Cerebellar nuclear complex (tissue), 1 donor: Measurements from ENCODE around the gene NDNF.

ENCODE experiments used
- DNase-seq, 2 experiments: peaks; one replicate each; lab custom pipeline; 2025; lab: John Stamatoyannopoulos, UW

The NDNF gene

DNA sequence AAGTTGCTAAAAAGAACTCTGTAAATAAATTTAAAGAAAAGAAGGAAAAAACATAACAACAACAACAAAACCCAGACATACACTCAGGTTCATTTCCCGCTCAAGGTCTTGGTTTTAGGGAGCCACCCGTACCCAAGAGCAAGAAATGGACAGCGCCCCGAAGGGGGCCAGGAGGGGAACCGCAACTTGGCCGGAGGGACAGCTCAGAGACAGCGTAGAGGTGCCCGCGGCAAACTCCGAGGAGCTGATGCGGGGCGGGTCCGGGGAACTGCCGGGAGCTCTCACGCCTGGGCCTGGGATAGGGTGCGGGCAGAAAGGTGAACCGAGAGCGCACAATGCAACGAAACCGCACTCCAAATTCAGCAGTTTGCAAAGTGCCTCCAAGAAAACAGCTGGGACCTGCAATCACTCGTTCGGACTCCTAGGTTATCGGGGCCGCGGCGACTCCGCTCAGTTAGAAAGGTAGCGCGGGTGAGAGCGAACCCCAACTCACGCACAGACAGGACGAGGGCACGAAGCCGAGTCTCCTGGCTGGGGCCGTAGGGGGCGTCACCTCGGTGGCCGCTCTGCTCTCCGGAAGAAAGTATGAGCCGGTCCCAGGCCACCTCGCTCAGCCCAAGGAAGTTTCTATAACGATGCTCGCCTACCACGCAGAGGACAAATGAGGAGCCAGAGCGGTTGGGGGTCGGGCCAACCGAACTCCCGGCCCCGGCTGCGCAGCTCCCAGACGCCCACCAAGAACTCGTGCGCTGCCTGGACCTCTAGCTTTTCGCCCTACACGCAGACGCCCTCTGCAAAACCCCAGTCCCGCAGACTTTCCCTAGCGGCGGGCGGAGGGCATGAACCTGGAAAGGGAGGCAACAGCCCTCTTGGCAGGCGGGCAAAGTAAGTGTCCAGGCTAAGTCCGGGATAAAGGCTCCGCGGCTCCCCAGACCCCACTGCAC, 1.4 kb downstream of the NDNF start:
- DNase-seq: no peak

DNA sequence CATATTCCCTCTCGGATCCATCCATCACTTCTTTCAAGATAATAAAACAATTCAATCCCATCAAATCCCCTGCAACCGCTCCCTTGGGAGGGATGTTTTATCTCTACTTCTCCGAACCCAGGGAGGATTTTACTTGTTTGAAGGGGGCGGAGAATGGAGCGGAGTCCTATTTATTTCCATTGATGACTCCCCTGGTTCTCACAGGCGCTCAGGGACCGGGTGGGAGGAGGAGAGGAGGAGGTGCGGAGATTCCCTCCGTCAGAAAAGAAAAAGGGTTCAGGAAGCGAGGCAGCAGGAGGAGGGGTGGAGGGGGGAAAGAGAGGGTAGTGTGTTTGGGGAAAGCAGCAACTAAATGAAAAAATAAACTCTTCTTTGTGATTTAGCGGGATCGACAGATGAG, 2.1 kb downstream of the NDNF start:
- DNase-seq: no peak

DNA sequence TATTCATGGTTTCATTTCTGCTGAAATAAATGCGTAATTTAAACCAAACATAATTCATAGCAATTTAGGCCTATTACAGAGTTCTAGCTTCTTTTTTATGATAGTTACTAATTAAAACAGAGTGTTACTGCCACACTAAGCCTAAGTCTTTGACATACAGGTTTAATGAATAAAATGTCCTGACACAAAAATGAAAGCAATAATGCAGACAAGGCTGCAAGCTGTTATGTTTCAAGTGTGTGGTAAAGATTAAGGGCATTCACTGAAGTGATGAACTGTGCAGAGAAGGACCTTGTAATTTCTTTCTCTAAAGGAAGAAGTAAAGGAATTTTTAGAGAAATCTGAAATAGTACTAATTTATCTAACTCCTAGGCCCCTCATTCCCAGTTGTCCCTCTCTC, 2.9 kb downstream of the NDNF start:
- no peak for DNase-seq

DNA sequence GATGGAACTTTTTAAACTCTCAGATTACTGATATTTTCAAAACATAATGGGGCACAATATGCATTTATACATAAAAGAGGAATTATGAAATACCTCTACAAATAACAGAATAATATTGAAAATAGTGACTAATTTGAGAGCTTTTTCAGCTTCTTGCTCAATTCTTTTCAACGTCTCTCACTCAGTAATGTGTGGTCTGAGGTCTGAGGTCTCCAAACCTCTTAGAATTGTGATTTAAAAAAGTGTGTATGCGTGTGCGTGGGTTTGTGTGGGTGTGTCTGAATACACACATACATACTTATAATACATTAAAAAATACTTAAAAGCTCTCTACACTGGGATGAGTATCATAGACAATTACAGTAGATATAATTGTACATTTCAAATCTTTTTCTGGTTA, 7.9 kb downstream of the NDNF start:
- DNase-seq: no peak

DNA sequence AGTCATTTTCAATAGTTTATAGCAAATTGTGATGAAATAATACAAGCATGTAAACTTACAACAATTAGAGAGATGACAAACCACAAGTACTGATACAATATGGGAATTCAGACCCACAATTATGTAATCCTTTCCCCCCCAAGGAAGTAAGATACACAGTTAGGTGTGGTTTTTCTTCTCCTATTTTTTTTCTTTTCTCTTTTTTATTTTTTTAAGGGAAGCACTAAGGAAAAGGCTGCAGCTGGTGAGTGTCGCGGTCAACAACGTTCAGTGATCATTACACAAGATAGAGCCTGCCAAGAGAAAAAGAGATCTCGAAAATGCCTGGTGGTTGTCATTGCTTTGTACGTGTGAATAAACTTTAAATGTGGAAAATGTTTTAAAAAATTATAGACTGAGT, 9.8 kb downstream of the NDNF start:
- DNase-seq: no peak

DNA sequence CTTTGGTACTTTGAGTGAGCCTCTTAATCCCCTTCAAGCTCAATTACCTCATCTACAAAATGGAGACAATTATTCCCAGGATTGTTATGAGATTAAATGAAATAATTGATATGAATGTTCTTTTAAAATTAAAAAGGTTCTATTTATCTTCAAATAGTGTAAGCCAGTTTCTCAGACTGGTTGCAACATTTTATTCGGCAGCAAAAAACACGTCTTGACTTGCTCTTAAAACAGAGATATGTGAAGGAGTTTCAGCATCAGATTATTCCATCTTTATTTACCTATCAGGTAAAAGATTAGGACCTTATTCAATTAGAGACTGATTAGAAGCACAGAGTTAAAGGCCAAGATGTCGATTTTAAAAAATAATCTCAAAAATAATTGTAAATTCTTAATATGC, 10.5 kb downstream of the NDNF start:
- DNase-seq: no peak

DNA sequence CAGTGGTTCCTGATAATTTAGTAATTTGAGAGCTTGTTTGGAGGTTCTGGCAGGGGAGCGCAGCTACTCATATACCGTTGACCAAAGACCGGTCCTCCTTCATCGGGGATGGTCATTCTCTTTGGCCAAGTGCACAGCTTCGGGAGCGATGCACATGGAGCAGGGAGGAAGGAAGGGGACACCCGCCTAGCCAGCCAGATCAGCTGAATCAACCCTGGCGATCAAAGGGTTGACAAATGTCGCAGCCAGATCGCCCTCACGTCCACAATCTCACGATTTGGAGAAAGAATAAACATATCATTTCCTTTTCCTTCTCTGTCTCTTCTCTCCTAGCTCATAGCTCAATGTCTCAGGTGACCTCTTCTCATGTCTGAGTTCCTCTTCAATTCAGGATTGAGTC, 11.1 kb downstream of the NDNF start:
- DNase-seq: no peak

DNA sequence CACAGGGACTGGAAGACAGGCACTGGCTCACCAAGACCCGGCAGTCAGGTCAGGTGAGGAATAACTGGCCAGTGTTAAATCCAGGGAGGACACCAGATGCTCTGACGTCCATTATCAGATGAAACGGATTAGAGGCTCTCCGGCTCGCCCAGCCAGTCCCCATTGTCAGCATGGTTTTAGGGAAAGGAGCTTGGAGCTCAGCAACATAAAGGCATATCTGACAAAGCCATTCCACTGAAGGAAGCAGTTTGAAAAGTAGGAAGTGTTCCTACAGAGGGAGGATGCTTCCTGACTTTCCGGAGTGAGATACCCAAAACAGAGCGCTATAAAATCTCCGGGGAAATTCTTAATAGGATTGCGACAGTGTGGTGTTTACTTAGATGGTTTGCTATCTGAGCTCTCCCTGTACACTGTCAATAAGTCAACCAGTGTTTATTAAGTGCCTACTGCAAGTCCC, 14.8 kb downstream of the NDNF start:
- no peak for DNase-seq

DNA sequence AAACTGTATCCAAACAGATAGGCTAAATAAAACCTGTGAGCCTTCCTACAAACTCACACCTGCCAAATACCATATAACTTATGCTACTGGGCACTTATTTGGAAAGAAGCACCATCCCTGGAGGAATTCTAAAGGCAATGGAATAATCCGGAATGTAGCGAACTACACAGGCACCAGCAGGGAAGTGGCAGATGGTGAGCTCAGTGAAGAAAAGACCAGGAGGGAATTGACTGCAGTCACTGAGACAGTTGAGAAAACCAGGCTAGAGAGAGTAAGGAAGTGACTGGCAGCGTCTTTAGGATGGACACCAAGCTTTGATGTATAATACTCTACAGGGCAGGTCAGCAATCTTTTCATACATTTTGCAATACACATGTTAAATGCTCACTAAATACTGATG, 16.3 kb downstream of the NDNF start:
- DNase-seq: no peak

DNA sequence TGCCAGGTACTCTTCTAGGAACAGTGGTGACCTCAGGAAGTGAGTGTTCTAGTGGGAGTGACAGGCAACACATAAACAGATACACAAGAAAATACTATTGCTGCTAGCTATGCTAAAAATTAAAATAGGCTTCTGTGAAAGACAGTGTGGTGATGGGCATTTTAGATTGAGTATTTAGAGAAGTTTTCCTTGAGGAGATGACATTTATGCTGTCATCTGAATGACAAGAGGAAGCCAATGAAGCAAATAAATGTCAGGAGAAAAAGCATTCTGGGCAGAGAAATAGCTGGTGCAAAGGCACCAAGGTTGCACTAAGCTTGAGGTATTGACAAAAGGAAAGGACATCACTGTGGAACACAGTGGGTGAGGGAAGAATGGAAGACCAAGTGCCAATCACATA, 18.0 kb downstream of the NDNF start:
- DNase-seq: no peak

DNA sequence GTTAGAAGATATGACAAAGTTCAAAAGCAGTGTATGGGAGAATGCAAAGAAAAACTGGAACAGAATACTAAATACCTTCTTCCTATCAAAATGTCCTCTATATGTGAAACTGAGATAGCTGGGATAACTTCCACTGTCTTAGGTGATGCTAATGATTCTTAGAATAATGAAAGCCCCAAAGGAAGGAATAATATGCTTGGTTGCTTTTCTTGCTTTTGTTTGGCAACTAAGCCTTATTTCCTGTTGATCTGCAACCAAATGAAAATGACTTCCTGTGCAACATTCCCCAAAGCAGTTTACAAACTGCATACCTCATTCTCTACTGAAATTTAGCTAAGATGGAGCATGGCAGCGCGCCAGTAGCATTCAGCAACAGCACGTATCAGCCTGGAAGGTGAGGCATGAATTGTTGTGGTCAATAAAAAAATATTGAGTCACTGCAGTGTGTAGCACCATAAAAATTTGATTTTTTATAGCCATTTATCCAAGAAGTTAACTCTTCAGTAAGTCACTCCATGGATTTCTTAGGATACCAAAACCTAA, 18.7 kb downstream of the NDNF start:
- no peak for DNase-seq

DNA sequence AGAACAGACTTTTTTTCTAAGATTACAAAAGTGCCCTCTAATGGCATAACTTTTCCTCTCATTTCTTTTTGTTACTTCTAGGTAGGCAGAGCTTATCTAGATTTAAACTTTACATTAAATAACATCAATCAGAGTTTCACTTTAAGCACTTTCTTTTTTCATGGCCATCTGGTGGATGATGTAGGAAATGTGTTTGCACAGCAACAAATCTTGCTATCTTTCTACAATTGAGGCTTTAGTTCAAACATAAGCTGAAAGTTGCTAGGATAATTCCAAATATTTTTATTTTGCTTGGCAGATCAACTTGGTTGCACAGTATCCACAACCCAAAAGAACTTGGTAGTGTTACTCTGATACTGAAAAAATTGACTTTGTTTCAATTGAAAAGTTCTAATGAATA, 22.0 kb downstream of the NDNF start:
- no peak for DNase-seq

DNA sequence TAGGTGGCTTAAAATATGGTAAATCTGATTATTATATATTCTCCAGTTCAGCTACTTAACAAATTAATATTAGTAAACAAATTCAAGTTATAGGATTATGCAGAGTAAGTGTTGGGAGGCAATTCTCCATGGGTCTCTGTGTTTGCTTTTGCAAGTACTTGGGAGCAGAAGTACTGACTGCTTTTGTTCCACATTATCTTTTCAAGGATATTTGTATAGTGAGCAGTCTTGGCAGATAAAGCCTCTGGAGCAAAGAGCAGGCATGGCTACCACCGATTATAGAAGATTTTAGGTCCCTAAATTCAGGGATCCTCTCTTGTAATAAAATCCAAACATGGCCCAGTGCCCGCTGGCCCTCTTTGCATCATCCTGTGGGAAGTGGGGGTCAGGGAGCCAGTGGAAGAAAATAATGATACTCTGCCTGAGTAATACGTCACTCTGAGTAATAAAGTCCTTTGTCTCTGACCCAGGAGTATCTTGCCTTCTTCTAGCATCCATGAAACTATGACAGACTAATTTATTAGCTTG, 23.2 kb downstream of the NDNF start:
- no peak for DNase-seq

DNA sequence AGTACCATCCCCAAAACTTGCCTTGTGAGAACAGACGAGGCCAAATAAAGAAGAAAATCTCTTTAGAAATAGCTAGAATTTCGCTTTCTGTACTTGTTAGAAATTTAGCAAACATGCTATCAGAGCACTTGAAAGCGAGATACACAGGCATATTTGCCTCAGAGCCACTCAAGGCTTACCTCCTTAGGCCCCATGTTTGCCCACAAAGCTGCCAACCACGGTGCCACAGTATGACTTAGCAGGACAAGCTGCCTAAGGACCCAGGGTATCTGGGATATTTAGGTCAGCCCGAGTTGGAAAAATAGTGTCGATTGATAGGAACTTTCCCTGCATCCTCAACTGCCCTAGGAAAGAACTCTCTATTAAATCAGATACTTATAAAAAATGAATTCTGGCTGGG, 24.2 kb downstream of the NDNF start:
- no peak for DNase-seq

DNA sequence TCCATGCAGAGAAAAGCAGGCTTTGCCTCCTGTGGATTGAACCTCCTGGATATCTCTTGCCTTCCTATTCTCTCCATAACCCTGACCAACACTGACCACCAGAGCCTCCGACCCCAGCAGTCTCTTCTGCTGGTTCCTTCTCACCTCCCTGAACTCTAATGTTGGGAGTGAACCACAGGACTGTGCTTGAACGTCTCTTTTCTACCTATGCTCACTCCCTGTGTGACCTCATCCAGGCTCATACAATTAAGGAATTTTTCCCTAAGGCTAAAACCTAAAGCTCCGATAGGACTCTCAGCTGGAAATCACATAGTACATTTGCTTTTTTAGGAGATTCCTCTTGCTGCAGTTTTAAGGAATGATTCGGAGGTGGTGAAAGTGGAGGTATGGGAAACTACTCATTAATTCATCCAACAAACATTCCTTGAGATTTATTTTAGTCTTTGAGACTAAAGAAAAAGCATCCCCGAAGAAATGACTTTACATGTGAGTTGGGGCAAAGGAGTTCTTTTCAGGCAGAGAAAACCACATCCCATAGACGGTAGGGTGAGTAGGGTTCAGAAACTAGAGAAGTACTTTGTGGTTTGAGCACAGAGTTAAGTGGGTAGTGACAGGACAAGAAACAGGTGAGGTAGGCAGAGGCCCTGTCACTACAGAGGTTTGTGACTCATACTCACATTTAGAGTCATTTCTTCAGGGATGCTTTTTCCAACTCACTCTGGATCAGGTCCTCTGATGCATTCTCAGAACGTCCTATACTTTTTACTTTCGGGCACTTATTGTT, 30.8 kb downstream of the NDNF start:
- no peak for DNase-seq

DNA sequence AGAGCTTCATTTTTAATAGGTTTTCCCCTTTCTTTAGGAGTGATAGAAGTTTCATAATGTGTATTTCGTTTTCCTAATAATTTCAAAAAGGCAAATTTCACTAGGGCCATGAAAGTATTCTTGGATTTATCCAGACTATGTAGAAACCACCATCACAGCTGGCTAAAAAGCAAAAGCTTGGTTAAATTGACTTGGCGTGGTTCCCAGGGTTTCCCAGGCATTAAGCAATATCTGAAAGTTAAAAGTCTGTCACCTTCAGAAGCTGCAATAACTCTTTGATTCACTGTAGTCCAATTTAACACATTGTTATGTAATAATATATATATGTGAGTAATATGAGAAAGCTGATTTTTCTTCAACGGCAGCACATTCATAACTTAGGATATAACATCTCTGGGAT, 38.3 kb downstream of the NDNF start:
- no peak for DNase-seq

DNA sequence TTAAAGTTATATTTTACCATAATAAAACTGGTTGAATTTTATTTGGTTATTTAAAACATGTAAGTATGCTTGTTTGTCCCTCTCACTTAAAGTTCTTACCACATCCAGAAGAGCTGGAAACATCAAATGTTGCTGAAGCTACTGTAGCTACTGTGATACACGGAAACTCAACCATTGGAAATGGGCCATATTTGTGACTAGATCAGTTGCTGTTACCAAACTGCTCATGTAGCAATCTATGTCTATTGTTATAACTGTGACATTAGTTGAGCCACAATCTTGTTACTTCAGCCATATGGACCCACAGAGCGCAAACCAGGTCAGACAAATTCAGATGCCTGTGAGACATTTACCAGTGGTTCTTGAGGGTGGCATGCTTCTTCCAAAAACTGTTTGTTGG, 41.6 kb downstream of the NDNF start:
- DNase-seq: no peak

DNA sequence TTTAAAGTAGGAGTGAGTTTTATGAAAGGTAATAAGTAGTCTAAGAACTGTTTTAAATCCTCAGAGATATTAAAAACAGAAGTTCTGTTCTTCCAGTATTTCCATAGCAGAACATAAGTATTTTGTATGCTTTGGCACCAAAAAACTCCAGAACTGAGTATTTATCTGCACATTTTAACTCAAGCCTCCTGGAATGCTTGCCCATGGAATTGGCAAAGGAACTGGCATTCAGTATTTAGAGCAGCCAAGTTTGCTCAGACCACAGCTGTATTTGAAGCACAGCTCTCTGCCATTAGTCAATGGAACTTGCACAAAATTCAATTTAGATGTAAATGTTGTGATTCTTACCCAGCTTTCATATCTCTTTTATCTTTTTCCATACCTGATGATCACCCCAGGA, 42.2 kb downstream of the NDNF start:
- DNase-seq: no peak

DNA sequence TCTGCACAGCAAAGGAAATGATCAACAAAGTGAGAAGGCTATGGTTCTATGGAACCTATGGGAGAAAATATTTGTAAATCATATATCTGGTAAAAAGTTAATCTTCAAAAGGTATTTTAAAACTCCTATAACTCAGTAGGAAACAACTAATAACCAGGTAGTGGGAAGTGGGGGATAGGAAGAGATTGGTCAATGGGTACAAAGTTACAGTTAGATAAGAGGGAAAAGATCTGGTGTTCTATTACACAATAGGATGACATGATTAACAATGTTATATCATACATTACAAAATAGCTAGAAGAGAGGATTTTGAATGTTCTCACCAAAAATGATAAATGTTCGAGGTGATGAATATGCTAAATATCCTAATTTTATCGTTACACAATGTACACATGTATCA, 46.3 kb downstream of the NDNF start:
- DNase-seq: no peak

DNA sequence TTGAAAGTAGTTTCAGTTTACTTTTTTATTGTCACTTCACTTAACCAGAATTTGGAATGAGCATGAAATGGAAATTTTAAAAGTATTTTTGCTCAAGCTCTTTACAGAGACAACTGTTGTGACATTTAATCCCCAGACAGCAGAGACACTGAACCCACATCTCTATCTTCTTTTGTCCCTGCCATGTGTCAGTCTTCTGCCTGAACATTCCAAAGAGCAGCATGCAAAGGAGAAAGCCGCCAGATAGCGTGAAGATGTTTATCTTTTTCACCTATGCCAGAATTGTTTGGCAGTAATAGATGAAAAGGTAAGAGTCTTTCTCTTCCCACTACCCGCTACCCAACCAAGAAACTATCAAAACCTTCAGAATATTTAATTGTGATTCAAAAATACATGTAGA, 46.8 kb downstream of the NDNF start:
- no peak for DNase-seq

DNA sequence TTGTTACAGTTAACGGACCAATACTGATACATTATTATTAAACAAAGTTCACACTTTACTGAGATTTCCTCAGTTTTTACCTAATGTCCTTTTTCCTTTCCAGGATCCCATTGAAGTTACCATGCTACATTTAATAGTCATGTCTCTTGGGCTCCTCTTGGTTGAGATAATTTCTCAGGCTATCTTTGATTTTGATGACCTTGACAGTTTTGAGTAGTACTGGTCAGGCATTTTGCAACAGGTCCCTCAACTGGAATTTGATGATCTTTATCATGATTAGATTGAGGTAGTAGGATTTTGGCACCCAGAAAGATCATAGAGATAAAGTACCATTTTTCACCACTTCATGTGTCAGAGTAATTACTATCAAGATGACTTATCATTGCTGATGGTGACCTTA, 53.8 kb downstream of the NDNF start:
- no peak for DNase-seq

DNA sequence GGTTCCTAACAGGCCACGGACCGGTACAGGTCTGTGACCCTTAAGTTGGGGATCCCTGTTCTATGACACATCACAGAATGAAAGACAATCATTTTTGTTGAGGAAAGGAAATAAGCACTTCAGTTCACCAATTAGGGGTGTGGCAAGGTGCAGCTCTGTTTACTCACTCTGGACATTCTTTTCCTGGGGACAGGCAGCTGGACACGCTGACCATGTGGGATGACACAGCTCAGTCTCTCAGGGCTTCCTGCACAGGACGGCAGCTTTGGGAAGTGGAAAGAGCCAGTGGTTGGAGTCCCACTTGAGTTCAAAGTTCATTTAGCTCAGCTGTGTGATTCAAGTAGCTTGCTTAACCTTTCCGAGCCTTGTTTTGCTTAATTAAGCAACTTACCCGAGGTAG, 55.7 kb downstream of the NDNF start:
- DNase-seq: no peak

DNA sequence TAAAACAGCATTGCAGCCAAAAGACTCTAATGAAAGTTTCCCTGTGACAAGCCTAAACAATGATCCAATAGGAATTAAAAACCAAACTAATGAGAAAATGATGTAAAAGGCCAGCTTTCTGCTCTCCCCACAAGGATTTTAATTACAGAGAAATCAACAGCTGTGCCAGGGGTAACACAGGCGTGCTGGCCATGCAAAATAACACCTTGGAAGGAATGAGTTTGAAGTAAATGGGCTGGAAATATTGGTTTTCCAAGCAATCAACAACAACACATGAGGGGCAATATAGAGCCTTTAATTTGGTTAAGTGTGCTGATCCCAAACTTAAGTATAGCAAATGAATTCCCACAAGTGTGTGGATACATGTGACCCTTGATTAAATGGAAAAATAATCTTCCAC, 56.9 kb downstream of the NDNF start:
- DNase-seq: no peak
